ENCODE results near the gene SH2D3C. TPM values are rescaled to one million over a fixed set of nuclear protein-coding genes. Genes with fewer than 3 reads are reported as not detected.

SH2D3C gene
- total and polyA plus RNA-seq, 2 of the 4 experiments (the other 2 are of a cell fraction) = under 0.01 to 0.24 TPM

GRCh38 chr9:127746959-127747569, 31.4 kb downstream of the SH2D3C start:
- no peak for TF ChIP-seq RCOR1 (IDR thresholded peaks at IDR 0.05; ENCODE audit: insufficient replicate concordance, low read length)
- no peak for TF ChIP-seq MAZ (IDR thresholded peaks at IDR 0.05; ENCODE audit: borderline replicate concordance, low read depth, low read length)
- TF ChIP-seq MXI1 (IDR thresholded peaks at IDR 0.05; ENCODE audit: borderline replicate concordance, low read depth, low read length) = no peak
- TF ChIP-seq SMC3 (IDR thresholded peaks at IDR 0.05; ENCODE audit: low read depth, low read length) = no peak
- TF ChIP-seq CHD1 (IDR thresholded peaks at IDR 0.05; ENCODE audit: low read depth, low read length) = no peak
- TF ChIP-seq ELK1 (IDR thresholded peaks at IDR 0.05; ENCODE audit: borderline replicate concordance, low read depth, low read length) = no peak
- TF ChIP-seq FOS (IDR thresholded peaks at IDR 0.05; ENCODE audit: low read depth, low read length) = no peak
- TF ChIP-seq MAFK (IDR thresholded peaks at IDR 0.05; ENCODE audit: low read depth, low read length) = no peak
- TF ChIP-seq POLR2A (IDR thresholded peaks at IDR 0.05; ENCODE audit: low read depth, low read length) = no peak
- TF ChIP-seq NFE2L2 (IDR thresholded peaks at IDR 0.05; ENCODE audit: low read depth, low read length) = no peak
- no peak for TF ChIP-seq RAD21 (IDR thresholded peaks at IDR 0.05; ENCODE audit: low read length)
- no peak for TF ChIP-seq BHLHE40 (IDR thresholded peaks at IDR 0.05; ENCODE audit: low read depth, low read length)
- TF ChIP-seq USF2 (IDR thresholded peaks at IDR 0.05; ENCODE audit: low read depth, low read length) = no peak
- no peak for TF ChIP-seq RFX5 (IDR thresholded peaks at IDR 0.05; ENCODE audit: low read depth, low read length)
- TF ChIP-seq CEBPB (IDR thresholded peaks at IDR 0.05; ENCODE audit: low read depth, low read length) = no peak
- no peak for TF ChIP-seq CTCF (conservative IDR thresholded peaks at IDR 0.05; ENCODE audit: low read depth, low read length)
- Histone ChIP-seq H3K4me1 (ENCODE audit: control insufficient read depth, insufficient read depth, low read length) (no peaks in the 10 kb centered on the region), H3K4me3 (ENCODE audit: insufficient read depth, low read depth, low read length) (no peak overlapping the region), H3K79me1 (ENCODE audit: low read depth in 1 of 2, low read length in 2 of 2) (no peaks in the 10 kb centered on the region), H2AK5ac (ENCODE audit: low read depth, low read length) (no peak overlapping the region), H3K9ac (ENCODE audit: low read depth, low read length) (no peak overlapping the region), H3K14ac (replicated peaks; ENCODE audit: low read depth, low read length) (no peak overlapping the region), H4K5ac (ENCODE audit: low read depth, low read length) (no peak overlapping the region), H3K9me3 (ENCODE audit: control insufficient read depth, insufficient read depth, low read length) (no peaks in the 10 kb centered on the region), H3K56ac (ENCODE audit: extremely low read depth, insufficient read depth, low read length) (no peak overlapping the region), H2BK15ac (ENCODE audit: low read depth, low read length) (no peak overlapping the region), H3K4me2 (ENCODE audit: low read depth, low read length) (no peak overlapping the region), H3K27ac (ENCODE audit: insufficient read depth, low read length) (no peak overlapping the region), H3K36me3 (ENCODE audit: control insufficient read depth, insufficient read depth, low read length) (no peaks in the 10 kb centered on the region), H3K18ac (ENCODE audit: low read depth, low read length) (no peak overlapping the region), H2BK120ac (ENCODE audit: low read depth, low read length) (no peak overlapping the region), H4K91ac (ENCODE audit: insufficient read depth, low read depth, low read length) (no peak overlapping the region), H2BK20ac (ENCODE audit: low read depth, low read length) (no peak overlapping the region), H3K4ac (ENCODE audit: low read depth, low read length) (no peak overlapping the region), H3K9me1 (ENCODE audit: insufficient read depth, low read length) (no peaks in the 10 kb centered on the region), H4K20me1 (ENCODE audit: insufficient read depth, low read length) (no peaks in the 10 kb centered on the region), H2BK5ac (ENCODE audit: low read depth, low read length, poor library complexity, severe bottlenecking) (no peak overlapping the region), H3K23ac (ENCODE audit: low read depth, low read length) (no peak overlapping the region), H2AK9ac (replicated peaks; ENCODE audit: low read depth, low read length, poor library complexity) (no peak overlapping the region), H2AFZ (replicated peaks; ENCODE audit: low read length, poor library complexity) (no peak overlapping the region), H3K27me3 (ENCODE audit: control insufficient read depth, insufficient read depth, low read length) (peaks cover 47% of the 10 kb centered on the region), H4K8ac (ENCODE audit: low read depth in 2 of 2, low read length in 2 of 2) (no peak overlapping the region)
- dilution Hi-C loops (cut with HindIII; ENCODE audit: low sequenced_read_pairs, unreplicated experiment) = no loop called here
- intact Hi-C loops (cut with micrococcal nuclease) = no loop called here
- 40% methylated on average over 3 of the region's 15 CpGs; no CpG with 5 or more reads in 1 of the 2 experiments for WGBS, 2 experiments (ENCODE audit: extremely low coverage in 2 of 2, insufficient read length in 1 of 2)
- CTCF ChIA-PET = no interaction called here
- BruUV-seq (replicated peaks) = no TSS peak
- DNase-seq (no peak), ATAC-seq (ENCODE audit: low read depth) (no peak)
- in situ Hi-C loops (cut with MboI; ENCODE audit: low sequenced_read_pairs) = no loop called here
- POLR2A ChIA-PET (ENCODE audit: unreplicated experiment) = no interaction called here

All from IMR-90 (cell line).